ENCODE measurements around the gene NTRK2. TPM values are rescaled to one million over a fixed set of nuclear protein-coding genes. Genes with fewer than 3 reads are reported as not detected.

The NTRK2 gene
- total RNA-seq, 1 donor from 2014 or later: 16.0 TPM

GRCh38 chr9:84950879-84951811, 281.6 kb downstream of the NTRK2 start:
- Histone ChIP-seq H3K27ac (no peak overlapping the region), H3K27me3 (no peaks in the 10 kb centered on the region), H3K36me3 (no peaks in the 10 kb centered on the region), H3K4me1 (peaks cover 16% of the 10 kb centered on the region), H3K4me3 (no peak overlapping the region), H3K9me3 (no peaks in the 10 kb centered on the region)
- TF ChIP-seq POLR2A (IDR thresholded peaks at IDR 0.05) (no peak), CTCF (IDR thresholded peaks at IDR 0.05) (no peak), POLR2AphosphoS5 (IDR thresholded peaks at IDR 0.05; ENCODE audit: insufficient read depth in 1 of 2, low read depth in 1 of 2) (peak in 1 of 2 donors; percentile 14)
- DNase-seq (ENCODE audit: extremely low spot score in 2 of 2): no peak
- intact Hi-C loops (cut with DNase I): no loop called here

DNA sequence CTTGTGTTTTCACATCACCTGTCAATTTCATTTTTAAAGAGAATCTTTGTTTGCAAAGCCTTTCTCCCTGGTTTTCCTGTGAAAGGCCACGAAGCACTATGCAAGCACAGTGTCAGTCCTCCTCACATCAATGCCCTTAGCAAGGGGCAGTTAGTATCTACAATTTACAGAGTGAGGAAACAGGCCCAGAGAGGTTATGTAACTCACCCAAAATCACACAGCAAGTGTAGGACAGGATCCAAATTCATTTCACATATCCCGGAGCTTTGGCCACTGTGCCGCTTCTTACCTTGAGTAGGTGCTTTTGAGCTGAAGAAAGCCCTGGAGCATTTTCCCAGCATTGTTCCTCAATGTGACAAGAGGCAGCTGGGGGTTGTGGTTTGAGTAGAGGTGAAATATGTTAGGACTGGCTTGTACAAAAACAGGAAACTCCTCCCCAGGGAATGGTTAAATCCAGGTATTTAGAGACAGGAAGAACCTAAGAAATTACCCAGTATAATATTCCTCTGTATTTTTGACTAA, 283.8 kb downstream of the NTRK2 start:
- no peaks in the 10 kb centered on the region for H3K36me3 ChIP-seq
- intact Hi-C loops (cut with DNase I): no loop called here
- no peaks in the 10 kb centered on the region for H3K9me3 ChIP-seq
- H3K4me1 ChIP-seq: peaks cover 6% of the 10 kb centered on the region
- no peak overlapping the region for H3K27ac ChIP-seq
- TF ChIP-seq CTCF (IDR thresholded peaks at IDR 0.05): no peak
- no peak for TF ChIP-seq POLR2A (IDR thresholded peaks at IDR 0.05)
- no peak for TF ChIP-seq POLR2AphosphoS5 (IDR thresholded peaks at IDR 0.05; ENCODE audit: insufficient read depth in 1 of 2, low read depth in 1 of 2)
- H3K4me3 ChIP-seq: no peak overlapping the region
- DNase-seq (ENCODE audit: extremely low spot score in 2 of 2): no peak
- H3K27me3 ChIP-seq: no peaks in the 10 kb centered on the region

GRCh38 chr9:84953797-84954705, 284.5 kb downstream of the NTRK2 start:
- no peaks in the 10 kb centered on the region for H3K27me3 ChIP-seq
- TF ChIP-seq POLR2AphosphoS5 (IDR thresholded peaks at IDR 0.05; ENCODE audit: insufficient read depth in 1 of 2, low read depth in 1 of 2) (peak; percentile 32 to 36), POLR2A (IDR thresholded peaks at IDR 0.05) (no peak), CTCF (IDR thresholded peaks at IDR 0.05) (peak; percentile 46 to 91 (median 77))
- peaks cover 6% of the 10 kb centered on the region for H3K4me1 ChIP-seq
- no peaks in the 10 kb centered on the region for H3K9me3 ChIP-seq
- no peaks in the 10 kb centered on the region for H3K36me3 ChIP-seq
- no peak overlapping the region for H3K4me3 ChIP-seq
- H3K27ac ChIP-seq: no peak overlapping the region
- DNase-seq (ENCODE audit: extremely low spot score in 2 of 2): no peak
- intact Hi-C loops (cut with DNase I): no loop called here

GRCh38 chr9:84955155-84955554, 285.6 kb downstream of the NTRK2 start:
- intact Hi-C loops (cut with DNase I): no loop called here
- H3K4me1 ChIP-seq: peaks cover 6% of the 10 kb centered on the region
- no peak overlapping the region for H3K4me3 ChIP-seq

More at GRCh38 chr9:84955155-84955554, 285.6 kb downstream of the NTRK2 start:
- no peaks in the 10 kb centered on the region for H3K27me3 ChIP-seq
- H3K36me3 ChIP-seq: no peaks in the 10 kb centered on the region
- DNase-seq (ENCODE audit: extremely low spot score in 2 of 2): no peak
- no peak for TF ChIP-seq CTCF (IDR thresholded peaks at IDR 0.05)
- TF ChIP-seq POLR2A (IDR thresholded peaks at IDR 0.05): no peak
- no peak for TF ChIP-seq POLR2AphosphoS5 (IDR thresholded peaks at IDR 0.05; ENCODE audit: insufficient read depth in 1 of 2, low read depth in 1 of 2)
- H3K27ac ChIP-seq: no peak overlapping the region
- no peaks in the 10 kb centered on the region for H3K9me3 ChIP-seq

All from vagina (tissue), 2 donors.